ENCODE measurements around the gene RNF31.

RNF31 gene

DNA sequence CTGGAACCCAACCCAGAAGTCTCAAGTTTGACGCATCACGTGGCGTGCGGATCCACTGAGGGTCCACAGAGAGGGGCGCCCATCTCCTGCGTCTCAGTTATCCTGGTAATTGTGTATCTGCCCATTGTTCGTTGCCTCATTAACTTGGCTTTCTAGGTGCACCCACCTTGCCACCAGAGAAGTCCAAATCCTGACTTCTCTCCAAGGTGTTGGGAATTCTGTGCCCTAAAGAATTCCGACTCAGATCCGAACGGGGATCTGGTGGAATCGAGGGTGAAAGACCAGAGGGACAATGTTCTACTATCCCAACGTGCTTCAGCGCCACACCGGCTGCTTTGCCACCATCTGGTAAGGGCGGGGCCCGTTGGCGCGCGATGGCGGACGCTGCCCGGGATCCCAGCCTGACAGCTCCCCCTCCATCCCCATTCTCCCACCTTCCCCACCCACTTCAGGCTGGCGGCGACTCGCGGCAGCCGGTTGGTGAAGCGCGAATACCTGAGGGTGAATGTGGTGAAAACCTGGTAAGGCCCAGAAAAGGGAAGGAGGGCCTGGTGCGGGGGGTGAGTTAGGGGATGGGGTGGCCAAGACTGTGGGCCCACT, 25.1 kb downstream of the RNF31 start:
- Histone ChIP-seq H3K4me1 (ENCODE audit: low read length) (no peaks in the 10 kb centered on the region), H3K27ac (ENCODE audit: low read length) (no peak overlapping the region), H3K36me3 (replicated peaks; ENCODE audit: insufficient read depth, low read length) (no peaks in the 10 kb centered on the region), H3K4me2 (ENCODE audit: low read depth, low read length) (no peak overlapping the region), H3K27me3 (replicated peaks; ENCODE audit: insufficient read depth, low read length) (no peaks in the 10 kb centered on the region), H3F3A (ENCODE audit: insufficient read depth, low read length) (no peaks in the 10 kb centered on the region), H3K9me2 (replicated peaks; ENCODE audit: insufficient read depth, low read length) (no peaks in the 10 kb centered on the region), H3K79me2 (ENCODE audit: low read length) (no peaks in the 10 kb centered on the region), H3K9ac (ENCODE audit: low read length) (no peak overlapping the region), H2AFZ (ENCODE audit: low read length) (no peak overlapping the region), H3K4me3 (ENCODE audit: low read length) (no peak overlapping the region), H3K9me3 (replicated peaks; ENCODE audit: insufficient read depth, low read length) (no peaks in the 10 kb centered on the region), H4K20me1 (ENCODE audit: insufficient read depth, low read length) (no peaks in the 10 kb centered on the region)
- DNase-seq, result no peak
- TF ChIP-seq EZH2phosphoT487 (IDR thresholded peaks at IDR 0.05; ENCODE audit: low read length) (no peak), EZH2 (optimal IDR thresholded peaks at IDR 0.05; ENCODE audit: low read depth, low read length) (no peak)
- TF ChIP-seq, protein P1, sequence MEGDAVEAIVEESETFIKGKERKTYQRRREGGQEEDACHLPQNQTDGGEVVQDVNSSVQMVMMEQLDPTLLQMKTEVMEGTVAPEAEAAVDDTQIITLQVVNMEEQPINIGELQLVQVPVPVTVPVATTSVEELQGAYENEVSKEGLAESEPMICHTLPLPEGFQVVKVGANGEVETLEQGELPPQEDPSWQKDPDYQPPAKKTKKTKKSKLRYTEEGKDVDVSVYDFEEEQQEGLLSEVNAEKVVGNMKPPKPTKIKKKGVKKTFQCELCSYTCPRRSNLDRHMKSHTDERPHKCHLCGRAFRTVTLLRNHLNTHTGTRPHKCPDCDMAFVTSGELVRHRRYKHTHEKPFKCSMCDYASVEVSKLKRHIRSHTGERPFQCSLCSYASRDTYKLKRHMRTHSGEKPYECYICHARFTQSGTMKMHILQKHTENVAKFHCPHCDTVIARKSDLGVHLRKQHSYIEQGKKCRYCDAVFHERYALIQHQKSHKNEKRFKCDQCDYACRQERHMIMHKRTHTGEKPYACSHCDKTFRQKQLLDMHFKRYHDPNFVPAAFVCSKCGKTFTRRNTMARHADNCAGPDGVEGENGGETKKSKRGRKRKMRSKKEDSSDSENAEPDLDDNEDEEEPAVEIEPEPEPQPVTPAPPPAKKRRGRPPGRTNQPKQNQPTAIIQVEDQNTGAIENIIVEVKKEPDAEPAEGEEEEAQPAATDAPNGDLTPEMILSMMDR (IDR thresholded peaks at IDR 0.05; ENCODE audit: low read length), result no peak

DNA sequence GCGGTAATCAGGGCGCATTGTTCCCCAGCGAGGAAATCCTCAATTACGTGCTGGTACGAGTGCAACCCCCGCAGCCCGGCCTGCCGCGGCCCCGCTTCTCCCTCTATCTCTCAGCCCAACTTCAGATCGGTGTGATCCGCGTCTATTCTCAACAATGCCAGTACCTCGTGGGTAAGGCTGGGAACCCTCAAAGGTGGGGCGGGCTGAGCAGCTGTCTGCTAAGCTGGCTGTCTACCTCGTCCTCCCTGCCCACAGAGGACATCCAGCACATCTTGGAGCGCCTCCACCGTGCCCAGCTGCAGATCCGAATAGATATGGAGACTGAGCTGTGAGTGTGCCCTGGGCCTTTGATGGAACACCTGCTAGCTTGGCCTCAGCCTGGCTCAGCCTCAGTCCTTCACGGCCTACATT, 25.6 kb downstream of the RNF31 start:
- H3K9ac ChIP-seq (ENCODE audit: low read length), result no peak overlapping the region
- no peaks in the 10 kb centered on the region for H3K9me3 ChIP-seq (replicated peaks; ENCODE audit: insufficient read depth, low read length)
- no peaks in the 10 kb centered on the region for H3K36me3 ChIP-seq (replicated peaks; ENCODE audit: insufficient read depth, low read length)
- DNase-seq, result no peak
- H3K4me1 ChIP-seq (ENCODE audit: low read length), result no peaks in the 10 kb centered on the region
- no peaks in the 10 kb centered on the region for H3K9me2 ChIP-seq (replicated peaks; ENCODE audit: insufficient read depth, low read length)
- H2AFZ ChIP-seq (ENCODE audit: low read length), result no peak overlapping the region
- no peak overlapping the region for H3K27ac ChIP-seq (ENCODE audit: low read length)
- no peaks in the 10 kb centered on the region for H4K20me1 ChIP-seq (ENCODE audit: insufficient read depth, low read length)
- H3F3A ChIP-seq (ENCODE audit: insufficient read depth, low read length), result no peaks in the 10 kb centered on the region
- H3K79me2 ChIP-seq (ENCODE audit: low read length), result no peaks in the 10 kb centered on the region
- H3K27me3 ChIP-seq (replicated peaks; ENCODE audit: insufficient read depth, low read length), result no peaks in the 10 kb centered on the region
- H3K4me3 ChIP-seq (ENCODE audit: low read length), result no peak overlapping the region
- no peak overlapping the region for H3K4me2 ChIP-seq (ENCODE audit: low read depth, low read length)
- TF ChIP-seq EZH2 (optimal IDR thresholded peaks at IDR 0.05; ENCODE audit: low read depth, low read length), result no peak
- TF ChIP-seq EZH2phosphoT487 (IDR thresholded peaks at IDR 0.05; ENCODE audit: low read length), result no peak
- TF ChIP-seq, protein P1 (IDR thresholded peaks at IDR 0.05; ENCODE audit: low read length), result no peak

DNA sequence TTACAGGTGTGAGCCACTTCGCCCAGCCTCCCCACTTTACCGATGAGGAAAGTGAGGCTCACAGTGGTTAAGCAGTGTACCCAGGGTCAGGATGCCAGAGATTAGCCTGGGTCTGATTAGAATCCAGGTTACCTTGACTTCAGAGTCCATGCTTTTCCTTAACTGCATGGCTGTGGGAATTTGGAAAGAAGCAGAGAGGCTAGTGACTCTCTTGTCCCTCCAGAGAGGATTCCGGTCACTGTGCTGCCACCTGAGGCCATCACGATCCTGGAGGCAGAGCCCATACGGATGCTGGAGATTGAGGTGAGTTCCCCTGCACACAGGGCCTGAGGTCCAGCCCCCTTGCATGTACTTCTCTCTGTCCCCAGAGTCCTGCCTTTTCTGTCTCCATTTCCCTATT, 29.3 kb downstream of the RNF31 start:
- Histone ChIP-seq H3K9me2 (replicated peaks; ENCODE audit: insufficient read depth, low read length) (no peaks in the 10 kb centered on the region), H3K4me1 (ENCODE audit: low read length) (no peaks in the 10 kb centered on the region), H3K36me3 (replicated peaks; ENCODE audit: insufficient read depth, low read length) (no peaks in the 10 kb centered on the region), H3K27me3 (replicated peaks; ENCODE audit: insufficient read depth, low read length) (no peaks in the 10 kb centered on the region), H3K27ac (ENCODE audit: low read length) (no peak overlapping the region), H3F3A (ENCODE audit: insufficient read depth, low read length) (no peaks in the 10 kb centered on the region), H3K79me2 (ENCODE audit: low read length) (no peaks in the 10 kb centered on the region), H3K4me2 (ENCODE audit: low read depth, low read length) (no peak overlapping the region), H3K9ac (ENCODE audit: low read length) (no peak overlapping the region), H2AFZ (ENCODE audit: low read length) (no peak overlapping the region), H4K20me1 (ENCODE audit: insufficient read depth, low read length) (no peaks in the 10 kb centered on the region), H3K9me3 (replicated peaks; ENCODE audit: insufficient read depth, low read length) (no peaks in the 10 kb centered on the region), H3K4me3 (ENCODE audit: low read length) (no peak overlapping the region)
- TF ChIP-seq EZH2 (optimal IDR thresholded peaks at IDR 0.05; ENCODE audit: low read depth, low read length) (no peak), EZH2phosphoT487 (IDR thresholded peaks at IDR 0.05; ENCODE audit: low read length) (no peak)
- TF ChIP-seq, protein P1 (IDR thresholded peaks at IDR 0.05; ENCODE audit: low read length), result no peak
- DNase-seq, result no peak
